Measurements from ENCODE around the gene ZNF322.
A peak's percentile ranks its signal among the peaks of the same experiment; 100 is the strongest.

ZNF322 gene

GRCh38 chr6:26611599-26611998, 47.9 kb downstream of the ZNF322 start:
- Histone ChIP-seq H3K36me3 (ENCODE audit: control insufficient read depth in 1 of 2, insufficient read depth in 2 of 2, low read length in 2 of 2) (no peaks in the 10 kb centered on the region), H3K27me3 (ENCODE audit: low read depth, low read length) (peaks cover 29% of the 10 kb centered on the region), H3K4me3 (ENCODE audit: low read depth in 1 of 2, low read length in 2 of 2) (no peak overlapping the region)

GRCh38 chr6:26609463-26609862, 50.1 kb downstream of the ZNF322 start:
- H3K27me3 ChIP-seq (ENCODE audit: low read depth, low read length), result peaks cover 19% of the 10 kb centered on the region
- H3K36me3 ChIP-seq (ENCODE audit: control insufficient read depth in 1 of 2, insufficient read depth in 2 of 2, low read length in 2 of 2), result no peaks in the 10 kb centered on the region
- peaks cover 0 to 12% of the 10 kb centered on the region in 2 donors for H3K4me1 ChIP-seq (ENCODE audit: control insufficient read depth in 1 of 2, insufficient read depth in 2 of 2, low read length in 2 of 2)
- H3K4me3 ChIP-seq (ENCODE audit: low read depth in 1 of 2, low read length in 2 of 2), result no peak overlapping the region
- no peaks in the 10 kb centered on the region for H3K9me3 ChIP-seq (ENCODE audit: control insufficient read depth in 1 of 2, low read length in 2 of 2)
- H3K27ac ChIP-seq (ENCODE audit: low read length), result no peak overlapping the region

More at GRCh38 chr6:26611599-26611998, 47.9 kb downstream of the ZNF322 start:
- peaks cover 0 to 17% of the 10 kb centered on the region in 2 donors for H3K4me1 ChIP-seq (ENCODE audit: control insufficient read depth in 1 of 2, insufficient read depth in 2 of 2, low read length in 2 of 2)
- H3K27ac ChIP-seq (ENCODE audit: low read length), result no peak overlapping the region
- peaks cover 0 to 2% of the 10 kb centered on the region in 2 donors for H3K9me3 ChIP-seq (ENCODE audit: control insufficient read depth in 1 of 2, low read length in 2 of 2)

- Histone ChIP-seq H3K27me3 (ENCODE audit: low read depth, low read length) (peaks cover 2% of the 10 kb centered on the region), H3K4me1 (ENCODE audit: control insufficient read depth in 1 of 2, insufficient read depth in 2 of 2, low read length in 2 of 2) (no peaks in the 10 kb centered on the region), H3K9me3 (ENCODE audit: control insufficient read depth in 1 of 2, low read length in 2 of 2) (no peaks in the 10 kb centered on the region), H3K4me3 (ENCODE audit: low read depth in 1 of 2, low read length in 2 of 2) (peak overlapping the region; percentile 16 to 27), H3K36me3 (ENCODE audit: control insufficient read depth in 1 of 2, insufficient read depth in 2 of 2, low read length in 2 of 2) (no peaks in the 10 kb centered on the region), H3K27ac (ENCODE audit: low read length) (no peak overlapping the region)
Measured at GRCh38 chr6:26607434-26608230, 51.9 kb downstream of the ZNF322 start.

- Histone ChIP-seq H3K9me3 (ENCODE audit: control insufficient read depth in 1 of 2, low read length in 2 of 2) (no peaks in the 10 kb centered on the region), H3K27ac (ENCODE audit: low read length) (no peak overlapping the region), H3K27me3 (ENCODE audit: low read depth, low read length) (no peaks in the 10 kb centered on the region), H3K4me1 (ENCODE audit: control insufficient read depth in 1 of 2, insufficient read depth in 2 of 2, low read length in 2 of 2) (no peaks in the 10 kb centered on the region), H3K4me3 (ENCODE audit: low read depth in 1 of 2, low read length in 2 of 2) (no peak overlapping the region), H3K36me3 (ENCODE audit: control insufficient read depth in 1 of 2, insufficient read depth in 2 of 2, low read length in 2 of 2) (peaks cover under 1 to 4% of the 10 kb centered on the region in 2 donors)
Measured at GRCh38 chr6:26604797-26605196, 54.7 kb downstream of the ZNF322 start.

- Histone ChIP-seq H3K4me3 (ENCODE audit: low read depth in 1 of 2, low read length in 2 of 2) (no peak overlapping the region), H3K4me1 (ENCODE audit: control insufficient read depth in 1 of 2, insufficient read depth in 2 of 2, low read length in 2 of 2) (no peaks in the 10 kb centered on the region), H3K27me3 (ENCODE audit: low read depth, low read length) (no peaks in the 10 kb centered on the region), H3K9me3 (ENCODE audit: control insufficient read depth in 1 of 2, low read length in 2 of 2) (no peaks in the 10 kb centered on the region), H3K27ac (ENCODE audit: low read length) (no peak overlapping the region), H3K36me3 (ENCODE audit: control insufficient read depth in 1 of 2, insufficient read depth in 2 of 2, low read length in 2 of 2) (peaks cover 8 to 12% of the 10 kb centered on the region in 2 donors)
Measured at GRCh38 chr6:26604026-26604425, 55.5 kb downstream of the ZNF322 start.

- Histone ChIP-seq H3K4me1 (ENCODE audit: control insufficient read depth in 1 of 2, insufficient read depth in 2 of 2, low read length in 2 of 2) (peaks cover 0 to 10% of the 10 kb centered on the region in 2 donors), H3K9me3 (ENCODE audit: control insufficient read depth in 1 of 2, low read length in 2 of 2) (no peaks in the 10 kb centered on the region), H3K27ac (ENCODE audit: low read length) (no peak overlapping the region), H3K36me3 (ENCODE audit: control insufficient read depth in 1 of 2, insufficient read depth in 2 of 2, low read length in 2 of 2) (peaks cover 18 to 23% of the 10 kb centered on the region in 2 donors), H3K4me3 (ENCODE audit: low read depth in 1 of 2, low read length in 2 of 2) (no peak overlapping the region), H3K27me3 (ENCODE audit: low read depth, low read length) (no peaks in the 10 kb centered on the region)
Measured at GRCh38 chr6:26602262-26602661, 57.3 kb downstream of the ZNF322 start.

GRCh38 chr6:26600759-26601158, 58.8 kb downstream of the ZNF322 start:
- H3K27me3 ChIP-seq (ENCODE audit: low read depth, low read length), result no peaks in the 10 kb centered on the region
- no peak overlapping the region for H3K4me3 ChIP-seq (ENCODE audit: low read depth in 1 of 2, low read length in 2 of 2)
- H3K9me3 ChIP-seq (ENCODE audit: control insufficient read depth in 1 of 2, low read length in 2 of 2), result no peaks in the 10 kb centered on the region
- no peak overlapping the region for H3K27ac ChIP-seq (ENCODE audit: low read length)
- H3K4me1 ChIP-seq (ENCODE audit: control insufficient read depth in 1 of 2, insufficient read depth in 2 of 2, low read length in 2 of 2), result peaks cover 0 to 12% of the 10 kb centered on the region in 2 donors
- H3K36me3 ChIP-seq (ENCODE audit: control insufficient read depth in 1 of 2, insufficient read depth in 2 of 2, low read length in 2 of 2), result peaks cover 18 to 23% of the 10 kb centered on the region in 2 donors

GRCh38 chr6:26599591-26599990, 60.0 kb downstream of the ZNF322 start:
- H3K27me3 ChIP-seq (ENCODE audit: low read depth, low read length), result peaks cover 4% of the 10 kb centered on the region
- no peak overlapping the region for H3K27ac ChIP-seq (ENCODE audit: low read length)
- H3K36me3 ChIP-seq (ENCODE audit: control insufficient read depth in 1 of 2, insufficient read depth in 2 of 2, low read length in 2 of 2), result peaks cover 18 to 23% of the 10 kb centered on the region in 2 donors
- H3K9me3 ChIP-seq (ENCODE audit: control insufficient read depth in 1 of 2, low read length in 2 of 2), result no peaks in the 10 kb centered on the region
- H3K4me1 ChIP-seq (ENCODE audit: control insufficient read depth in 1 of 2, insufficient read depth in 2 of 2, low read length in 2 of 2), result peaks cover 0 to 12% of the 10 kb centered on the region in 2 donors
- H3K4me3 ChIP-seq (ENCODE audit: low read depth in 1 of 2, low read length in 2 of 2), result no peak overlapping the region

GRCh38 chr6:26599134-26599533, 60.4 kb downstream of the ZNF322 start:
- H3K4me3 ChIP-seq (ENCODE audit: low read depth in 1 of 2, low read length in 2 of 2), result no peak overlapping the region
- peaks cover 18 to 23% of the 10 kb centered on the region in 2 donors for H3K36me3 ChIP-seq (ENCODE audit: control insufficient read depth in 1 of 2, insufficient read depth in 2 of 2, low read length in 2 of 2)
- peaks cover 7% of the 10 kb centered on the region for H3K27me3 ChIP-seq (ENCODE audit: low read depth, low read length)
- peaks cover 0 to 12% of the 10 kb centered on the region in 2 donors for H3K4me1 ChIP-seq (ENCODE audit: control insufficient read depth in 1 of 2, insufficient read depth in 2 of 2, low read length in 2 of 2)
- no peaks in the 10 kb centered on the region for H3K9me3 ChIP-seq (ENCODE audit: control insufficient read depth in 1 of 2, low read length in 2 of 2)
- H3K27ac ChIP-seq (ENCODE audit: low read length), result no peak overlapping the region

- Histone ChIP-seq H3K27me3 (ENCODE audit: low read depth, low read length) (peaks cover 15% of the 10 kb centered on the region), H3K27ac (ENCODE audit: low read length) (no peak overlapping the region), H3K4me1 (ENCODE audit: control insufficient read depth in 1 of 2, insufficient read depth in 2 of 2, low read length in 2 of 2) (peaks cover 0 to 12% of the 10 kb centered on the region in 2 donors), H3K36me3 (ENCODE audit: control insufficient read depth in 1 of 2, insufficient read depth in 2 of 2, low read length in 2 of 2) (peaks cover 18 to 23% of the 10 kb centered on the region in 2 donors), H3K9me3 (ENCODE audit: control insufficient read depth in 1 of 2, low read length in 2 of 2) (no peaks in the 10 kb centered on the region), H3K4me3 (ENCODE audit: low read depth in 1 of 2, low read length in 2 of 2) (peak overlapping the region in 1 of 2 donors; percentile 96)
Measured at GRCh38 chr6:26598267-26598666, 61.3 kb downstream of the ZNF322 start.

GRCh38 chr6:26597821-26598220, 61.7 kb downstream of the ZNF322 start:
- peaks cover 17% of the 10 kb centered on the region for H3K27me3 ChIP-seq (ENCODE audit: low read depth, low read length)
- H3K36me3 ChIP-seq (ENCODE audit: control insufficient read depth in 1 of 2, insufficient read depth in 2 of 2, low read length in 2 of 2), result peaks cover 18 to 23% of the 10 kb centered on the region in 2 donors
- no peaks in the 10 kb centered on the region for H3K9me3 ChIP-seq (ENCODE audit: control insufficient read depth in 1 of 2, low read length in 2 of 2)
- H3K27ac ChIP-seq (ENCODE audit: low read length), result peak overlapping the region; percentile 89
- peak overlapping the region; percentile 92 to 96 for H3K4me3 ChIP-seq (ENCODE audit: low read depth in 1 of 2, low read length in 2 of 2)
- peaks cover 0 to 12% of the 10 kb centered on the region in 2 donors for H3K4me1 ChIP-seq (ENCODE audit: control insufficient read depth in 1 of 2, insufficient read depth in 2 of 2, low read length in 2 of 2)

Measured in muscle layer of duodenum (tissue), 2 donors.